Left colon (tissue), 2 donors: ENCODE results near the gene APP. TPM values are rescaled to one million over a fixed set of nuclear protein-coding genes. Genes with fewer than 3 reads are reported as not detected.

ENCODE experiments used
- ATAC-seq: fragments of 200-7000 bp; cut with Tn5 transposase; one replicate; pipeline ENCODE4 v1.9.1; 2020; ENCODE audit warnings: mild to moderate bottlenecking, moderate library complexity
- DNase-seq, 2 donors: peaks; one replicate each; pipeline ENCODE4 v3.0.0-alpha.2; 2020
- intact Hi-C, 2 donors: fragments of 100-400 bp; cut with DNase I in 1 of 2; cut with micrococcal nuclease in 1 of 2; formaldehyde crosslinking; loops; one replicate each; pipeline versions ENCODE4 v1.11.2 to v1.14.0; 2022; cut with DNase I, micrococcal nuclease
- total RNA-seq, 2 donors: library from RNA; stranded (reverse); fragmentation: NEBNext Ultra II Directional; extraction: Animal tissue kit (Norgen Biotek cat#: 25700); gene quantifications; one replicate each; pipeline ENCODE4 v1.2.1, GENCODE V29; 2021
- donor health status: DM: no; HTN: no; CAD: no.
- donor health status: DM: yes; HTN: yes; CAD: no.

The APP gene
- total RNA-seq, 2 donors from 2014 or later = 884 to 960 TPM

- DNase-seq (peak in 1 of 2 donors; percentile 44), ATAC-seq (peak; percentile 79)
Observed at GRCh38 chr21:25907573-25908275, 262.8 kb downstream of the APP start.

GRCh38 chr21:25906587-25906986 is 264.0 kb downstream of the APP start:
- DNase-seq (peak in 1 of 2 donors; percentile 15), ATAC-seq (peak; percentile 55)
- intact Hi-C loops = no loop called here

More at GRCh38 chr21:25907573-25908275, 262.8 kb downstream of the APP start:
- intact Hi-C loops = no loop called here

GRCh38 chr21:25905126-25905525 is 265.4 kb downstream of the APP start:
- ATAC-seq (no peak), DNase-seq (no peak)
- intact Hi-C loops = no loop called here

- DNase-seq = no peak
- intact Hi-C loops = no loop called here
- ATAC-seq = no peak
Observed at GRCh38 chr21:25904044-25904695, 266.4 kb downstream of the APP start.

GRCh38 chr21:25903607-25904006 is 267.0 kb downstream of the APP start:
- no peak for DNase-seq
- intact Hi-C loops = no loop called here
- no peak for ATAC-seq

GRCh38 chr21:25901330-25901979 is 269.1 kb downstream of the APP start:
- intact Hi-C loops = no loop called here
- ATAC-seq (no peak), DNase-seq (no peak)

- ATAC-seq (no peak), DNase-seq (no peak)
- intact Hi-C loops = loop anchor here in 1 of 2 donors (5.0 kb wide), 1 partner anchor 274 kb away; the partner anchor contains the start of gene APP
Observed at GRCh38 chr21:25898671-25899070, 271.9 kb downstream of the APP start.

GRCh38 chr21:25897383-25897782 is 273.2 kb downstream of the APP start:
- no peak for DNase-seq
- ATAC-seq = no peak
- intact Hi-C loops = loop anchor here in 1 of 2 donors (5.0 kb wide), 1 partner anchor 275 kb away; the partner anchor contains the start of gene APP

- DNase-seq (no peak), ATAC-seq (no peak)
- intact Hi-C loops = loop anchor here in 1 of 2 donors (5.0 kb wide), 1 partner anchor 276 kb away; the partner anchor contains the start of gene APP
Observed at GRCh38 chr21:25896501-25897056, 274.0 kb downstream of the APP start.

- intact Hi-C loops = loop anchor here in 1 of 2 donors (5.0 kb wide), 1 partner anchor 277 kb away; the partner anchor contains the start of gene APP
- ATAC-seq (peak; percentile 50), DNase-seq (no peak)
Observed at GRCh38 chr21:25895565-25896205, 274.9 kb downstream of the APP start.

- intact Hi-C loops = no loop called here
- ATAC-seq = no peak
- no peak for DNase-seq
Observed at GRCh38 chr21:25893191-25893590, 277.4 kb downstream of the APP start.

GRCh38 chr21:25891596-25891995 is 279.0 kb downstream of the APP start:
- intact Hi-C loops = no loop called here
- no peak for ATAC-seq
- no peak for DNase-seq

GRCh38 chr21:25890001-25890400 is 280.6 kb downstream of the APP start:
- DNase-seq (no peak), ATAC-seq (no peak)
- intact Hi-C loops = no loop called here

- ATAC-seq = no peak
- intact Hi-C loops = loop anchor here (10.0 kb wide), 1 partner anchor 826 kb away; no protein-coding TSS in a partner anchor
- no peak for DNase-seq
Observed at GRCh38 chr21:25888711-25889110, 281.9 kb downstream of the APP start.

- DNase-seq = peak; percentile 58 to 80
- peak; percentile 87 for ATAC-seq
- intact Hi-C loops = loop anchor here (10.0 kb wide), 1 partner anchor 827 kb away; no protein-coding TSS in a partner anchor
Observed at GRCh38 chr21:25887646-25888306, 282.8 kb downstream of the APP start.

GRCh38 chr21:25887166-25887565 is 283.4 kb downstream of the APP start:
- peak; percentile 75 for ATAC-seq
- intact Hi-C loops = loop anchor here (10.0 kb wide), 1 partner anchor 828 kb away; no protein-coding TSS in a partner anchor
- DNase-seq = peak; percentile 48 to 78

GRCh38 chr21:25885880-25886279 is 284.7 kb downstream of the APP start:
- intact Hi-C loops = loop anchor here (10.0 kb wide), 1 partner anchor 829 kb away; no protein-coding TSS in a partner anchor
- peak; percentile 7 for ATAC-seq
- no peak for DNase-seq

- ATAC-seq = no peak
- intact Hi-C loops = loop anchor here (10.0 kb wide), 1 partner anchor 829 kb away; no protein-coding TSS in a partner anchor
- no peak for DNase-seq
Observed at GRCh38 chr21:25885405-25885804, 285.2 kb downstream of the APP start.
